ENCODE results near the gene CAPN15.

Gene CAPN15

DNA sequence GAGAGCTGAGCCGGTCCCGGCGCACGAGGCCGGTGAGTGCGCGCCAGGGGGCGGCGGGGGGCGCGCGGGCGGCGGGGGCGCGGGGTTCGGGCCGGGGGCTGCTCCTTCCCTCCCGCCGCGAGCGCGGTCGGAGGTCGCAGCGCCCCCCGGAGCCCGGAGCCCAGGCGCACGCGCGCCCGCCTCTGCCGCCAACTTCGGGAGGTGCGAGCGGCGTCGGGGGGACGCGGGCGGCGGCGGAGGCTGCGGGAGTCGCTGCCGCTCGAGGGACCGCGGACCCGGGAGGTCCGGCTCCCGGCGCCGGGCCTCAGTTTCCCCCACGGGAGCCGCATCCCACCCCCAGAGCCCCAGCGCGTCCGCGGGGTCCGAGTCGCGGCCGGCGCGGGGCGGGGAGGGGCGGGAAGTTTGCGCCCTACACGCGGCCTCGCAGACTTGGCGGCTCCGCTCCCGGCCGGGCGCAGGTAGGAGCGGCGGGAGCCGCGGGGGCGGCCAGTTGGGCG lies 32.7 kb downstream of the CAPN15 start, which contains the start of gene PRR35:
PRR35 (plus strand) TSS at position 191 of the 497 bp plus-strand sequence. CDS start 2,901 bp downstream, outside the sequence.
- in situ Hi-C loops (cut with MboI; ENCODE audit: low sequenced_read_pairs) = no loop called here

DNA sequence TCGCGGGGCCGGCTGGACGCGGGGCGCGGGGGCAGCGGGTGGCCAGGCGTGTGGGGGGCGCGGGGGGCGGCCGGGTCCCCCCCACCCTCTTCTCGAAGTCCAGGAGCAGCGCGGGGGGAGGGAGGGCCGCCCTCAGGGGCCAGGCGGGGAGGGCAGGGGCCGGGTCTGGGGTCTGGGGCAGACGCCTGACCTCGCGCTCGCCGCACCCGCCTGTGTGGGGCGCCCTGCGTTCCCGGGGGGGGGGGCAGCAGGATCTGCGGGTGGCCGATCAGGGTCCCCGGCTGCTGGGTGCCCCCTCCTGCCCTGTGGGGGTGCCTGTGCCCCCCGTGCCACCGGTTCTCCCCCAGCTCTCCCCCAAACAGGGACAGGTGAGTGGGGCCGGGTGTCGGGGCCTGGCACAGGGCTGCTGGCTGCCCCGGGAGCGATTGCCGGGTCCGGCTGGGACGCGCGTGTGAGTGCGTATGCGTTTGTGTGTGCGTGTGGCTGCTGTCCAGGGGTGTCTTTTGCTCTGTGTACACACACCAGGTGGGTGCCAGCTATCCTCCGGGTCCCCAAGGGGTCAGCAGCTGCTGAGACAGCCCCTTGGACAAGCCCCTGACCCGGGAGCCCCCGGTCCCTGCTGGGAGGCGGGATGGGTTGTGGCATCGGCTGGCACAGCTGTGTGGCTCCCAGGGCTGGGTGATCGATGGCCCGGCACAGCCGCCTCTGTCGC lies 33.3 kb downstream of the CAPN15 start:
- in situ Hi-C loops (cut with MboI; ENCODE audit: low sequenced_read_pairs) = no loop called here

DNA sequence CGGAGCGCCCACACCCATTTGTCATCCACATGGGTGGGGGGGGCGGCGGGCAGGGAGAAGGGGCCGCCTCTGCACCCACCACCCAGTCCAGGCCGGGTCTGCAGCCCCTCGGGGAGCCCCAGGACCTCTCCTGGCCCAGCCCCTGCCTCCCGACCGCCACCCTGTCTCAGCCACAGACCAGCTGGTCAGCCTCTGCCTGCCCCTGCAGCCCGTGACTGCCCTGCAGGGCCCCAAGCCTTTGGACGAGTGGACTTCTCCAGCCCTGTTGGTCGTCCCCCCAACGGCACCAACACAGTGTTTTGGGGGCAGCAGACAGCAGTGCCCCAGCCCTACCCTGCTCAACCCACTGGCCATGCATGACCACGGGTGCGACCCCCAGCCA lies 33.9 kb downstream of the CAPN15 start:
- in situ Hi-C loops (cut with MboI; ENCODE audit: low sequenced_read_pairs) = no loop called here

DNA sequence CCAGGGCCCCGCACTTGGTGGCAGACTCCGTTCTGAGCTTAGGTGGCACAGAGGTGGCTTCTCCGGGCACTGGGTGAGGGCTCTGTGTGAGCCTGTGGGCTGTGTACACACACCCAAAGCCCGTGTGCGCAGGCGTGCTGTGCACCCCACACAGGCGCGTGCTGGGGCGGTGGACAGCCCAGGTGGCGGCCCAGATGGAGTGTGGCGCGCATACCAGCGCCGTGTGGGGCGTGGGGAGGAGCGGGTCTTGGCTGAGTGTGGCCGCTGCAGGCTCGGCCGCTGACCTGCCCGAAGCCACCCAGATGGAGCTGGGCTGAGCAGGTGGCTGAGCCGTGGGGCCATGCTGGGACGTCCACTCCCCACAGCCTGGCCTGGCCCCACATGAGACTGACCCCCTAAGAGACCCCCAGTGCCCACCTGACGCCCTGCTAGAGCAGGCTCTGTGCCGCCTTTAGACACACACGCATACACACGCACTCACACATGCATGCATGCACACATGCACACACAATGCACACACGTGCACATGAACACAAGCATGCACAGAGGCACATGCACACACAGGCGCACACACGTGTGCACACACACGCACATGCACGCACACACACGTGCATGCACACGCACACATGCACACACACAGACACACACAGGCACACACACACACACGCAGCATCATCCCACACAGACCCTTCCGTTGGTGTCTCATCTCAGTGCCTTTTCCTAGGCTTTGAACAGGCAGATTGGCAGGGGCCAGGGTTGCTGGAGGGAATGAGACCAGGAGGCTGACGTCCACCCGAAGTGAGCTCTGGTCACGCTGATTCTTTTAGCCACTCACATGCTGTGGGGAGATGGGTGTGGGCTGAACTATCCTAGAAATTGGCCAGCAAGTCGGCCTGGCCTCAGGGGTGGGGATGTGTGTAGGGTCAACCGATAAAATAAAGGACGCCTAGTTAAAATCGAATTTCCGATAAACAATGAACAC lies 34.7 kb downstream of the CAPN15 start:
- in situ Hi-C loops (cut with MboI; ENCODE audit: low sequenced_read_pairs) = no loop called here

DNA sequence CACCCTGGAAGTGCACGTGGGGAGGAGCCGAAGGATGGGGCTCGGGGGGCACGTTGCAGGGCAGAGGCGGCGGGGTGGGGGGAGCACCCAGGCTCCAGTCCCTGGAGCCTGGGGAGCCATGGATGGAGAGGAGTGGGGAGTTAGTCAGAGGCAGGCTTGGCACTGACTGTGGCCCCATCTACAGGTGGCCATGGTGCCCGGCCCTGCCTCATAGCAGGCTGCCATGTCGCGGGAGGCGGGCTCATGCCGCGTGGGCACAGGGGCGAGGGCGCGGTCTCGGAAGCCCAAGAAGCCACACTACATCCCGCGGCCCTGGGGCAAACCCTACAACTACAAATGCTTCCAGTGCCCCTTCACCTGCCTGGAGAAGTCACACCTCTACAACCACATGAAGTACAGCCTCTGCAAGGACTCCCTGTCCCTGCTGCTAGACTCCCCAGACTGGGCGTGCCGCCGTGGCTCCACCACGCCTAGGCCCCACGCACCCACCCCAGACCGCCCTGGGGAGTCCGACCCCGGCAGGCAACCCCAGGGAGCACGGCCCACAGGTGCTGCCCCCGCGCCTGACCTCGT lies 35.6 kb downstream of the CAPN15 start:
- in situ Hi-C loops (cut with MboI; ENCODE audit: low sequenced_read_pairs) = no loop called here

DNA sequence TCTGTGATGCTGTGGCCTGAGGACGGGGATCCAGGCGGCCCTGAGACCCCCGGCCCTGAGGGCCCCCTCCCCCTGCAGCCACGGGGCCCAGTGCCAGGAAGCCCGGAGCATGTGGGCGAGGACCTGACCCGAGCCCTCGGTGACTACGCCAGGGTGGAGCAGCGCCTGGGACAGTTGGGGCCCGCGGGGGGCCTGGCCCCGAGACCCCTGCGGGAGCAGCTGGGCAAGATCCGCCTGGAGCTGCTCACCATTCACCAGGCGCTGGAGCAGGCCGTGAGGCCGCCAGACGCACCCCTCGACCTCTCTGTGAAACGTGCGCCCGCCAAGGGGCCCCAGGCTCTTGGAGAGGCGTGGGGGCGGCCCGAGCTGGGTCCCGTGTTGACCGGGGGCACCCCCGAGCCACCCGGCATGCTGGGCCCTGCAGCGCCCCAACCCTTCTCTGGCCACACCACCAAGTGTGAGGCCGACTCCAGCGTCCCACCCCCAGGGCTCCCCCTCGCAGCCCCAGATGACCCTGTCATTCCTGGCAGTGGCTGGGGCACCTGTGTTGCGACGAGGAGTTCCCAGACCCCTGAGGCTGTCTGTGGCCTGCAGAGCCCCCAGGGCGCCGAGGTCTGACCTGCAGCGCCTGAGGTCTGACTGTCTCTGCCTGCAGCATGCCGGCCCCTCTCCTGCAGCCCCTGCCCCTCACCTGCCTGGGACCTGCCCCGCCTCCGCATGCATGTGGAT lies 37.3 kb downstream of the CAPN15 start:
- in situ Hi-C loops (cut with MboI; ENCODE audit: low sequenced_read_pairs) = no loop called here

DNA sequence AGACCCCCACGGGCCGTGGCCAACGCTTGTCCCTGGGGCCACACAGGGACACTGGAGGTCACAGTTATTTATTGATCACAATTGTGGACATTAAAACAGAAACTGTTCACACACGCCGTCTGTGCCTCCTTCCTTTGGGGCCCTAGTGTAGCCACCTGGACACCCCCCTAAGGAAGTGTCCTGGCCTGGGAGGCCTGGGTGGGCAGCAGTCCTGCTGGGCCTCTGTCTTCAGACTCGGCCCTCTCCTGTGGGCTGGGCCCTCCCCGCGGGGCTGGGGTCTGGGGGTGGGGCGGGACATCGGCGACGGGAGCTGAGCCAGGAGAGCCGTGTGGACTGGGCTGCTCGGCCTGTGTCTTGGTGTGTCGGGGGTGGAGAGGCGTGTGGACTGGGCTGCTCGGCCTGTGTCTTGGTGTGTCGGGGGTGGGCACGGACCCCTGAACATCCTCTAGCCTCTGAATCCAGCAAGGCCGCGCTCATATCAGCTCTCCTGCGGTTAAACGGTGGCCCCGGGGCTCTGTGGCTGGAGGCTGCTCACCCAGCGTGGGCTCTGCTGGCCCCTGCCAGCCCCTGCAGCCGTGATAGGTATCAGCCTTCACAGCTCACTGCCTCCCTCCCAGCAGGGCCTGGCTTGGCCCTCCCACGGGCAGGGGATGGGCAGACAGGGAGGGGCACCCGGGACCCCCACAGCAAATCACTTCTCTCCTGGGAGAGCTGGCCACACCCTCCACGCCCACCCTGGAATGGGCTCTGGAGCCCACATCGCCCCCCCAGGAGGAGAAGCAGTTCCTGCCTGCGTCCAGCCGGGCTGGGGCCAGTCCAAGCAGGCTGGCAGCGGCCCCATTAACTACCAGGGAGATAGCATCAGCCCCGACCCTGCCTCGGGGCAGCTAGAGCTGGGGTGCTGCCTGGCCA lies 38.2 kb downstream of the CAPN15 start:
- in situ Hi-C loops (cut with MboI; ENCODE audit: low sequenced_read_pairs) = no loop called here

DNA sequence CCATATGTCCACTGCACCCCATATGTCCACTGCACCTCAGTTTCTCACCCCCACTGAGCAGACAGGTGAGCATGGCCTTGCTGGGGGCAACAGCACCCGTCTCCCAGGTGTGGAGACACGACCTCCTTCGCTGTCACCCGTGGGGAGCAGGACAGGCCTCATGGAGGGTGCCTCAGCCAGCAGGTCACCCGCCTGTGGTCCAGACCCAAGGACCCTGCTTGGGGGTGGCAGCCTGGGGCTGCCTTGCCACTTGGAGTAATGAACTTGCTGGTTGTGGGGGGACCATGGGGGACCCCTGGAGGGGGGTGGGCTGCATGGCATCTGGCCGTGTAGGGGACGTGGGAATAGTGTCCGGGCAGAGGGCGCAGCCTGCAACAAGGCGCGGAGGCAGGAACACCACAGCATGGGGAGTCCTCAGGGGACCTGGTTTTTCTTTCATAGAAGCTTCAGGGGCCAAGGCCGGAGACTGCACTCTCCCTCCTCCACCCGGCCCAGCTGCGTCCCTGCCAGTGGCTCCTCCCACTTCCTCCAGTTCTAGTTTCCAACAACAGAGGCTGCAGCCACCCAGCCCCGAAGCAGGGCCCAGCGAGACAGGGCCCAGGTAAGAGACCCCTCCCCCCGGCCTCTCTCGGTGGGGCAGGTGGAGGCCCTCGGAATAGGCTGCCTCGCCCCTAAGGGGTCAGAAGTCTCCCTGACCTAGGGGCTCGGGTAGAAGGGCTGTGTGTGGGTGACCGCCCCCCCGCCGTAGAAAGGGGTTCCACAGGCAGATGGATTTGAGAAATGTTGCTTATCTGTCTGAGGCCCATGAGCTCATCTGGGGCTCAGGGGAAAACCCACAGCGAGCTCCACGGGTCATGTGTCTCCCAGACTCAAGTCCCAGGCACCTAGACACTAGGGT lies 39.2 kb downstream of the CAPN15 start, which contains the start of gene NHLRC4:
NHLRC4 (plus strand) TSS at position 531 of the 898 bp plus-strand sequence. CDS start 1,043 bp downstream, outside the sequence.
- in situ Hi-C loops (cut with MboI; ENCODE audit: low sequenced_read_pairs) = no loop called here

DNA sequence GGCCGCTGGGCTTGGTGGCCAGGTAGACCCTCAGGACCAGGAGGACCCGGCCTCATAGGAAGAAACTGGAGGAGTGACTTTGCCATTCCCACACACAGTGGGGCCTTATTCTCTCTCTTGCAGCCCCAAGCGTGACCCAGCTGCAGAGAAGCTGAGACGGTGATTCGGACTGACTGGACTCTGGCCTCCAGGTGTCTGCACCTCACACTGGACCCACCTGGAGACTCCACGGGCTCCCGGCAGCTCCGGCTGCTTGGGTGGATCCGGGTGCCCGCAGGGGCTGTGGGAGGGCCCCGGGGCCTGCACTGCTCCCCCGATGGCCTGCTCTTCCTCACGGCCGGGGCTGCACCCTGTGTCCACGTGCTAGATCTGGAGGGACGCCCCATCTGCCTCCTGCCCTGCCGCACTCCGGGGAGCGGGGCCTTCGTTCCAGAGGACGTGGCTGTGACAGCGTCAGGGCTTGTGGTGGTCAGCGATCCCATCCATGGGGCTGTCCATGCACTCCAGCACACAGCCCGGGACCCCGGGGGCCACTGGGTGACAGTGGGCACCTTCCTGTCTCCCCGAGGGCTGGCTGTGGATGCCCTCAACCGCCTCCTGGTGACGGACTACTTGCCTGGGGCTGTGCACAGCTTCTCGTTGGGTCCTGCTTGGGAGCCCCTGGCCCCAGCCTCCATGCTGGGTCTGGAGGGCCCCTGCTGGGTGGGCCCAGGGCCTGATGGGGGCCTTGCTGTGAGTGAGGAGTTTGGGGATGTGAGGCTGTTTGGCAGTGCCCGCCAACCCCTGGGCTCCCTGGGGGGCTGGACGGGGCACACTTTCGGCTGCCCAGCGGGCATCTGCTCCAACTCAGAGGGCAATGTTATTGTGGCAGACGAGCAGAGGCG lies 40.1 kb downstream of the CAPN15 start:
- in situ Hi-C loops (cut with MboI; ENCODE audit: low sequenced_read_pairs) = no loop called here

DNA sequence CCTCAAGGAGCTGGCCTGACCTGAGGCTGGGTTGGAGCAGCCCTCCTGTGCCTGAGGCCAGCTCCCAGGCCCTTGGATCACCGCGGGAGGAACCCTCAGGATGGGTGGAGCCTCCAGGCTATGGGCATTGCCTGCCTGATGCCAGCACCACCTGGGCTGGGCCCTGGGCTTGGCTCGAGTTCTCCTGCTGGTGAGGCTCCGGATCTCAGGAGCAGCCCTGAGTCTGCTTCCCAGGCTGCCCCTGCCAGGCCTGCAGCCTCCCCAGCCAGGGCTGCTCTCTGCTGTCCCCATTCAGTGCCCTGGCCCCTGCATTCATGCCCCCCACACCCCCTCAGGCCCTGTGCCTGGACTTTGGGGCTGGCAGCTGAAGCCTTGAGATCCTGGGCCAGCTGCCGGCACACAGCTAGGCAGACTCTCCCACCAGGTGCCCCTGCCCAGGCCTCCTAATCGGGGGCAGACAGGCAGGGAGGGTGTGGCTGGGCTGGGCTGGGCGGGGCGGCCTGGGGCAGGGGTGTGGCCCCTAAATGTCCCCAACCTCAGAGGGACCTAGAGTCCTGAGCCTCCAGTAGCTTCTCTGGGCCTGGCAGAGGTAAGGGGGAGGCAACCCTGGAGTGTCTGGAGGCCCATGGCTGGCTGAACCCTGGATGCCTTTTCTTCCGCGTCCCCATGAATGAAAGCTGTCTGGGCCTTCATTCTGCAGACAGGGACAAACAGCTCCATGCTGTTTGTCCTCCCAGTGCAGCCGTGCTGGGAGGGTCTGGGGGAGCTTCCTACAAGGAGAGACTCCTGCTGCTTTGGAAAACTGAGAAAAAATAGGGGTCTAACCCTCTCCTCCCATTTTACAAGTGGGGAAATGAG lies 41.1 kb downstream of the CAPN15 start:
- in situ Hi-C loops (cut with MboI; ENCODE audit: low sequenced_read_pairs) = no loop called here

DNA sequence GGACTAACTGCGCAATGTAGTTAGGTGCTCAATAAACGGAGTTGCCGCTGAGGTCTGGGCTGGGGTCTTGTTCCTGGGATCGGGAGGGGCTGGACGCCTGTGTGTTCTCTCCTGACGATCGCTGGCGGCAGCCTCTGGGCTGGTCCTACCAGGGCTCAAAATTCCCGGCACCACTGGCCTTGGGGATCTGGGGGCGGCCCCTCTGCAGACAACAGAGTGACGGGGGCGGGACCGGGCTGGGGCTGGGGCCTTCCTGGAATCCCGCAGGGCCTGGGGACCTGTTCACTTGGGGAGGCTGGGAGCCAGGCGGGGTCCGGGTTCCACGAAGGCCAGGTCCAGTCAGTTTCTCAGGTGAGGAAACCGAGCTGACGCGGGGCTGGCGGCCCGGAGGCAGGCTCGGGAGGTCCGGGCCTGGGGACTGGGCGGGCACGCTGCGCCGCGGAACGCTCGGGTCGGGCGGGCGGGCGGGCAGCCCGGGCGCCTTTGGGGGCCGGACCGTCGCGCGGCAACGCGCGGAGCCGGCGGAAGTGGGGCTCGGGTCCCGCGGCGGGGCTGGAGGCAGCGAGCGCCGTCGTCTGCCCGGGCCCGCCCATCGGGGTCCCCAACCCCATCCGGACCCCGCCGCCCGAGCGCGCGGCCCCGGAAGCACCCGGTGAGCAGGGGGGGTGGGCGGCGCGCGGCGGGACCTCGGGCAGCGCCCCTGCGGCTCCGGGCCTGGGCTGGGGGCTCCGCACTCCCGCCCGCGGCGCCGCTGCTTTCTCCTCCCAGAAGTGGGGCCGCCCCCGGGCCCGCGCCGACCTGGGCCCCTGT lies 42.1 kb downstream of the CAPN15 start, which contains the start of gene PIGQ:
PIGQ (plus strand) TSS at position 524 of the 810 bp plus-strand sequence. CDS start 4,107 bp downstream, outside the sequence.
- in situ Hi-C loops (cut with MboI; ENCODE audit: low sequenced_read_pairs) = no loop called here

DNA sequence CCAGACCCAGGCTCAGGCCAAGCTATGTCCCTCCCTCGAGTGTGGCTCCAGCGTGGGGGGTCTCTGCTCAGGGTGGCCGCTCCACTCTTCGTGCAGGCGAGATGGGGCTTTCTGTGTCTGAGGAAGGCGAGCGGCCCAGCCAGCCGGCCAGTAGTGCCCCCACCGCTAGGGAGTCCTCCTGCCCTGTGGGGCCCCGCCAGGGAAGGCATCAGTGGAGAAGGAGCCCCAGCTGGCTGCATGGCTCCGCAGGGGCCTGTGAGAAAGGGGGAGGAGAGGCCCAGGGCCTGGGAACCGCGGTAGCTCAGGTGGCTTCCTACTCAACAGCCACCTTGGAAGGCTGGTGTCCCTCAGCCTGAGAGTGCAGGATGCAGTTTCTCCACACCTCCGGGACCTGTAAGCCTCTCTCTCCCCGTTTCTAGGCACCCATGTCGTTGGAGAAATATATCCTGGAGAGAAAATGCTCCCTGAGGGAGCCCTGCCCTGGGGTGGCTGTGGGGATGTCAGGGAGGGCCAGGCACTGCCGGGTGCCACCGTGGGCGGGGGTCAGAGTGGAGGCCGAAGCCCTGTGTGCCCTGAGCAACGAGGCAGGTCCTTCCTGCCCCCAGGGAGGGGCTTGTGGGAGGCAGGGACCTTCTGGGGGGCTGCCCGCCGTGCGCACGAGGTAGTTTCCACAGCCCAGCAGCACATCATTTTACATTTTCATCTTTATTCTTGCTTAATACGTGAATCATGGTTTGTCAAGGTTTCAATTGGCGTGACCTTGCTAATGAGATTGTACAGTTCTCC lies 45.5 kb downstream of the CAPN15 start:
- in situ Hi-C loops (cut with MboI; ENCODE audit: low sequenced_read_pairs) = no loop called here

DNA sequence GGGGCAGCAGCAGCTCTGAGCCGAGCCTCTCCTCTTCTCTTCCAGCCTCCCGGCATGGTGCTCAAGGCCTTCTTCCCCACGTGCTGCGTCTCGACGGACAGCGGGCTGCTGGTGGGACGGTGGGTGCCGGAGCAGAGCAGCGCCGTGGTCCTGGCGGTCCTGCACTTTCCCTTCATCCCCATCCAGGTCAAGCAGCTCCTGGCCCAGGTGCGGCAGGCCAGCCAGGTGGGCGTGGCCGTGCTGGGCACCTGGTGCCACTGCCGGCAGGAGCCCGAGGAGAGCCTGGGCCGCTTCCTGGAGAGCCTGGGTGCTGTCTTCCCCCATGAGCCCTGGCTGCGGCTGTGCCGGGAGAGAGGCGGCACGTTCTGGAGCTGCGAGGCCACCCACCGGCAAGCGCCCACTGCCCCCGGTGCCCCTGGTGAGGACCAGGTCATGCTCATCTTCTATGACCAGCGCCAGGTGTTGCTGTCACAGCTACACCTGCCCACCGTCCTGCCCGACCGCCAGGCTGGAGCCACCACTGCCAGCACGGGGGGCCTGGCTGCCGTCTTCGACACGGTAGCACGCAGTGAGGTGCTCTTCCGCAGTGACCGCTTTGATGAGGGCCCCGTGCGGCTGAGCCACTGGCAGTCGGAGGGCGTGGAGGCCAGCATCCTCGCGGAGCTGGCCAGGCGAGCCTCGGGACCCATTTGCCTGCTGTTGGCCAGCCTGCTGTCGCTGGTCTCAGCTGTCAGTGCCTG lies 46.7 kb downstream of the CAPN15 start:
- in situ Hi-C loops (cut with MboI; ENCODE audit: low sequenced_read_pairs) = no loop called here

Data from HL-60/S4 (cell line).